Measurements from ENCODE around the gene DNM2. TPM values are rescaled to one million over a fixed set of nuclear protein-coding genes. Genes with fewer than 3 reads are reported as not detected.
A peak's percentile ranks its signal among the peaks of the same experiment; 100 is the strongest.

DNM2 gene
- total RNA-seq, 1 experiment from 2014 or later = 121 TPM

GRCh38 chr19:10802479-10802878, 84.6 kb downstream of the DNM2 start:
- in situ Hi-C loops (cut with HindIII; ENCODE audit: low sequenced_read_pairs) = no loop called here
- no peak for DNase-seq (ENCODE audit: low spot score)

GRCh38 chr19:10803252-10803651, 85.4 kb downstream of the DNM2 start:
- in situ Hi-C loops (cut with HindIII; ENCODE audit: low sequenced_read_pairs) = no loop called here
- DNase-seq (ENCODE audit: low spot score) = no peak

GRCh38 chr19:10805065-10805757, 87.3 kb downstream of the DNM2 start:
- no peak for DNase-seq (ENCODE audit: low spot score)
- in situ Hi-C loops (cut with HindIII; ENCODE audit: low sequenced_read_pairs) = no loop called here

GRCh38 chr19:10805758-10806247, 87.9 kb downstream of the DNM2 start:
- no peak for DNase-seq (ENCODE audit: low spot score)
- in situ Hi-C loops (cut with HindIII; ENCODE audit: low sequenced_read_pairs) = no loop called here

- in situ Hi-C loops (cut with HindIII; ENCODE audit: low sequenced_read_pairs) = no loop called here
- peak; percentile 14 for DNase-seq (ENCODE audit: low spot score)
These were observed 91.2 kb downstream of the DNM2 start for GRCh38 chr19:10808937-10809649.

GRCh38 chr19:10809651-10810285, 91.9 kb downstream of the DNM2 start:
- in situ Hi-C loops (cut with HindIII; ENCODE audit: low sequenced_read_pairs) = no loop called here
- DNase-seq (ENCODE audit: low spot score) = no peak

- in situ Hi-C loops (cut with HindIII; ENCODE audit: low sequenced_read_pairs) = no loop called here
- DNase-seq (ENCODE audit: low spot score) = no peak
These were observed 93.7 kb downstream of the DNM2 start for GRCh38 chr19:10811391-10812111.

GRCh38 chr19:10812196-10812595, 94.3 kb downstream of the DNM2 start:
- DNase-seq (ENCODE audit: low spot score) = no peak
- in situ Hi-C loops (cut with HindIII; ENCODE audit: low sequenced_read_pairs) = no loop called here

- in situ Hi-C loops (cut with HindIII; ENCODE audit: low sequenced_read_pairs) = no loop called here
- DNase-seq (ENCODE audit: low spot score) = no peak
These were observed 95.1 kb downstream of the DNM2 start for GRCh38 chr19:10812902-10813404.

- in situ Hi-C loops (cut with HindIII; ENCODE audit: low sequenced_read_pairs) = no loop called here
- DNase-seq (ENCODE audit: low spot score) = no peak
These were observed 97.2 kb downstream of the DNM2 start for GRCh38 chr19:10815007-10815536.

GRCh38 chr19:10815969-10816644, 98.2 kb downstream of the DNM2 start:
- in situ Hi-C loops (cut with HindIII; ENCODE audit: low sequenced_read_pairs) = no loop called here
- DNase-seq (ENCODE audit: low spot score) = no peak

- no peak for DNase-seq (ENCODE audit: low spot score)
- in situ Hi-C loops (cut with HindIII; ENCODE audit: low sequenced_read_pairs) = no loop called here
These were observed 98.8 kb downstream of the DNM2 start for GRCh38 chr19:10816691-10817090.

GRCh38 chr19:10817291-10818038, 99.6 kb downstream of the DNM2 start:
- no peak for DNase-seq (ENCODE audit: low spot score)
- in situ Hi-C loops (cut with HindIII; ENCODE audit: low sequenced_read_pairs) = no loop called here

- in situ Hi-C loops (cut with HindIII; ENCODE audit: low sequenced_read_pairs) = no loop called here
- DNase-seq (ENCODE audit: low spot score) = no peak
These were observed 100.6 kb downstream of the DNM2 start for GRCh38 chr19:10818301-10819123.

- in situ Hi-C loops (cut with HindIII; ENCODE audit: low sequenced_read_pairs) = no loop called here
- DNase-seq (ENCODE audit: low spot score) = no peak
These were observed 101.5 kb downstream of the DNM2 start for GRCh38 chr19:10819124-10820060.

- DNase-seq (ENCODE audit: low spot score) = no peak
- in situ Hi-C loops (cut with HindIII; ENCODE audit: low sequenced_read_pairs) = no loop called here
These were observed 102.3 kb downstream of the DNM2 start for GRCh38 chr19:10820173-10820572.
